Ectodermal cell (in vitro differentiated cells): ENCODE results near the gene TEX26.
"Not testable (repeated sequence)": the region's sequence is repeated elsewhere in the genome, so short reads cannot be mapped to it uniquely, and the experiment has no call there.

Experiments
- H3K27ac ChIP-seq: 2 replicates; pipeline ENCODE4 v1.7.0; 2013; ENCODE audit warnings: mild to moderate bottlenecking, low read depth, low read length; ENCODE audit not compliant: insufficient read depth, poor library complexity, severe bottlenecking
- H3K27me3 ChIP-seq: 2 replicates; pipeline ENCODE4 v1.7.0; 2013; ENCODE audit warnings: mild to moderate bottlenecking, low read length; ENCODE audit not compliant: insufficient read depth, control insufficient read depth, poor library complexity, severe bottlenecking
- H3K36me3 ChIP-seq: one replicate; pipeline ENCODE4 v1.7.0; 2013; ENCODE audit warnings: low read length; ENCODE audit not compliant: control insufficient read depth, insufficient read depth
- H3K4me1 ChIP-seq: one replicate; pipeline ENCODE4 v1.7.0; 2013; ENCODE audit warnings: low read length; ENCODE audit not compliant: control insufficient read depth, insufficient read depth
- H3K4me3 ChIP-seq: 2 replicates; pipeline ENCODE4 v1.7.0; 2013; ENCODE audit warnings: low read depth, low read length, control low read depth; ENCODE audit not compliant: insufficient read depth
- H3K9me3 ChIP-seq: 2 replicates; pipeline ENCODE4 v1.7.0; 2013; ENCODE audit warnings: mild to moderate bottlenecking, low read length, moderate library complexity; ENCODE audit not compliant: control insufficient read depth
- WGBS, 2 experiments: methylation state at CpG; one replicate each; pipeline ENCODE4 v1.1.7; 2013; ENCODE audit warnings: missing lambda C conversion rate in 2 of 2; 5-methylcytosine and 5-hydroxymethylcytosine counted together

Gene TEX26

GRCh38 chr13:30918662-30919405 lies 13.6 kb upstream of the TEX26 start:
- Histone ChIP-seq H3K4me3 (no peak overlapping the region), H3K9me3 (no peaks in the 10 kb centered on the region), H3K27ac (no peak overlapping the region), H3K4me1 (no peaks in the 10 kb centered on the region), H3K36me3 (no peaks in the 10 kb centered on the region), H3K27me3 (no peaks in the 10 kb centered on the region)
- 93 to 94% methylated on average over 5 of the region's 6 CpGs for WGBS, 2 experiments

- WGBS, 2 experiments = 91 to 97% methylated on average over 3 to 5 of the region's 5 CpGs
These were observed 12.1 kb upstream of the TEX26 start for GRCh38 chr13:30920162-30920909.

GRCh38 chr13:30923418-30923817 lies 9.0 kb upstream of the TEX26 start:
- H3K4me1 ChIP-seq = no peaks in the 10 kb centered on the region
- no peaks in the 10 kb centered on the region for H3K9me3 ChIP-seq
- 91 to 100% methylated on average over 1 of the region's 1 CpG for WGBS, 2 experiments
- H3K4me3 ChIP-seq = no peak overlapping the region
- no peaks in the 10 kb centered on the region for H3K36me3 ChIP-seq
- H3K27ac ChIP-seq = no peak overlapping the region
- no peaks in the 10 kb centered on the region for H3K27me3 ChIP-seq

More at GRCh38 chr13:30920162-30920909, 12.1 kb upstream of the TEX26 start:
- no peaks in the 10 kb centered on the region for H3K27me3 ChIP-seq
- H3K4me3 ChIP-seq = no peak overlapping the region
- no peaks in the 10 kb centered on the region for H3K9me3 ChIP-seq
- H3K4me1 ChIP-seq = no peaks in the 10 kb centered on the region
- H3K36me3 ChIP-seq = no peaks in the 10 kb centered on the region
- no peak overlapping the region for H3K27ac ChIP-seq

GRCh38 chr13:30924721-30925120 lies 7.7 kb upstream of the TEX26 start:
- Histone ChIP-seq H3K27me3 (no peaks in the 10 kb centered on the region), H3K36me3 (no peaks in the 10 kb centered on the region), H3K4me3 (no peak overlapping the region), H3K4me1 (no peaks in the 10 kb centered on the region), H3K9me3 (no peaks in the 10 kb centered on the region), H3K27ac (no peak overlapping the region)
- 86 to 93% methylated on average over 3 of the region's 3 CpGs for WGBS, 2 experiments

- Histone ChIP-seq H3K27ac (no peak overlapping the region), H3K27me3 (no peaks in the 10 kb centered on the region), H3K4me3 (no peak overlapping the region), H3K9me3 (no peaks in the 10 kb centered on the region), H3K36me3 (no peaks in the 10 kb centered on the region), H3K4me1 (no peaks in the 10 kb centered on the region)
- WGBS, 2 experiments = 100% methylated on average over 1 of the region's 1 CpG
These were observed 7.0 kb upstream of the TEX26 start for GRCh38 chr13:30925429-30925828.

- no peaks in the 10 kb centered on the region for H3K36me3 ChIP-seq
- H3K9me3 ChIP-seq = no peaks in the 10 kb centered on the region
- H3K4me3 ChIP-seq = no peak overlapping the region
- 85 to 95% methylated on average over 3 of the region's 3 CpGs for WGBS, 2 experiments
- no peak overlapping the region for H3K27ac ChIP-seq
- H3K4me1 ChIP-seq = no peaks in the 10 kb centered on the region
- H3K27me3 ChIP-seq = no peaks in the 10 kb centered on the region
These were observed 5.7 kb upstream of the TEX26 start for GRCh38 chr13:30926781-30927180.

GRCh38 chr13:30927188-30927587 lies 5.3 kb upstream of the TEX26 start:
- H3K27me3 ChIP-seq, H3K4me3 ChIP-seq, H3K9me3 ChIP-seq, H3K36me3 ChIP-seq, H3K4me1 ChIP-seq, H3K27ac ChIP-seq: not testable (repeated sequence)
- 85 to 95% methylated on average over 3 of the region's 3 CpGs for WGBS, 2 experiments

GRCh38 chr13:30927595-30927994 lies 4.9 kb upstream of the TEX26 start:
- Histone ChIP-seq H3K36me3 (no peaks in the 10 kb centered on the region), H3K4me1 (peaks cover 5% of the 10 kb centered on the region), H3K9me3 (no peaks in the 10 kb centered on the region), H3K4me3 (no peak overlapping the region), H3K27me3 (peaks cover 7% of the 10 kb centered on the region), H3K27ac (no peak overlapping the region)
- 100% methylated on average over 1 of the region's 1 CpG; no CpG with 5 or more reads in 1 of the 2 experiments for WGBS, 2 experiments

- peaks cover 15% of the 10 kb centered on the region for H3K27me3 ChIP-seq
- H3K4me3 ChIP-seq = no peak overlapping the region
- WGBS, 2 experiments = 93 to 97% methylated on average over 5 of the region's 5 CpGs
- H3K9me3 ChIP-seq = no peaks in the 10 kb centered on the region
- H3K36me3 ChIP-seq = no peaks in the 10 kb centered on the region
- H3K4me1 ChIP-seq = peaks cover 11% of the 10 kb centered on the region
- no peak overlapping the region for H3K27ac ChIP-seq
These were observed 3.5 kb upstream of the TEX26 start for GRCh38 chr13:30928978-30929377.

- Histone ChIP-seq H3K36me3 (no peaks in the 10 kb centered on the region), H3K4me3 (no peak overlapping the region), H3K27ac (no peak overlapping the region), H3K9me3 (no peaks in the 10 kb centered on the region), H3K27me3 (peaks cover 15% of the 10 kb centered on the region), H3K4me1 (peaks cover 11% of the 10 kb centered on the region)
- 79 to 86% methylated on average over 2 to 3 of the region's 3 CpGs for WGBS, 2 experiments
These were observed 856 bp downstream of the TEX26 start for GRCh38 chr13:30933354-30933670.
